ENCODE results near the gene WWC2. TPM values are rescaled to one million over a fixed set of nuclear protein-coding genes. Genes with fewer than 3 reads are reported as not detected.

Gene WWC2
- total RNA-seq, 4 donors from 2014 or later = 4.6 to 40.4 (median 9.5) TPM

- H3K4me3 ChIP-seq = no peak overlapping the region
- H3K4me1 ChIP-seq = no peaks in the 10 kb centered on the region
- H3K36me3 ChIP-seq = no peaks in the 10 kb centered on the region
- no peak for DNase-seq
- no peak overlapping the region for H3K27ac ChIP-seq
- no peaks in the 10 kb centered on the region for H3K27me3 ChIP-seq
- H3K9me3 ChIP-seq = no peaks in the 10 kb centered on the region
- TF ChIP-seq, protein P1, sequence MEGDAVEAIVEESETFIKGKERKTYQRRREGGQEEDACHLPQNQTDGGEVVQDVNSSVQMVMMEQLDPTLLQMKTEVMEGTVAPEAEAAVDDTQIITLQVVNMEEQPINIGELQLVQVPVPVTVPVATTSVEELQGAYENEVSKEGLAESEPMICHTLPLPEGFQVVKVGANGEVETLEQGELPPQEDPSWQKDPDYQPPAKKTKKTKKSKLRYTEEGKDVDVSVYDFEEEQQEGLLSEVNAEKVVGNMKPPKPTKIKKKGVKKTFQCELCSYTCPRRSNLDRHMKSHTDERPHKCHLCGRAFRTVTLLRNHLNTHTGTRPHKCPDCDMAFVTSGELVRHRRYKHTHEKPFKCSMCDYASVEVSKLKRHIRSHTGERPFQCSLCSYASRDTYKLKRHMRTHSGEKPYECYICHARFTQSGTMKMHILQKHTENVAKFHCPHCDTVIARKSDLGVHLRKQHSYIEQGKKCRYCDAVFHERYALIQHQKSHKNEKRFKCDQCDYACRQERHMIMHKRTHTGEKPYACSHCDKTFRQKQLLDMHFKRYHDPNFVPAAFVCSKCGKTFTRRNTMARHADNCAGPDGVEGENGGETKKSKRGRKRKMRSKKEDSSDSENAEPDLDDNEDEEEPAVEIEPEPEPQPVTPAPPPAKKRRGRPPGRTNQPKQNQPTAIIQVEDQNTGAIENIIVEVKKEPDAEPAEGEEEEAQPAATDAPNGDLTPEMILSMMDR (IDR thresholded peaks at IDR 0.05) = no peak
- no peak for TF ChIP-seq POLR2A (IDR thresholded peaks at IDR 0.05)
Measured at GRCh38 chr4:183180621-183181020, 81.6 kb downstream of the WWC2 start.

GRCh38 chr4:183181081-183181480 is 82.0 kb downstream of the WWC2 start:
- DNase-seq = no peak
- TF ChIP-seq, protein P1 (IDR thresholded peaks at IDR 0.05) = no peak
- TF ChIP-seq POLR2A (IDR thresholded peaks at IDR 0.05) = no peak
- Histone ChIP-seq H3K27ac (no peak overlapping the region), H3K36me3 (no peaks in the 10 kb centered on the region), H3K27me3 (no peaks in the 10 kb centered on the region), H3K9me3 (no peaks in the 10 kb centered on the region), H3K4me3 (no peak overlapping the region), H3K4me1 (no peaks in the 10 kb centered on the region)

- no peaks in the 10 kb centered on the region for H3K9me3 ChIP-seq
- TF ChIP-seq, protein P1 (IDR thresholded peaks at IDR 0.05) = no peak
- no peak for TF ChIP-seq POLR2A (IDR thresholded peaks at IDR 0.05)
Measured at GRCh38 chr4:183182873-183183725, 84.0 kb downstream of the WWC2 start.

GRCh38 chr4:183183906-183184535 is 85.0 kb downstream of the WWC2 start:
- no peak for DNase-seq
- Histone ChIP-seq H3K9me3 (no peaks in the 10 kb centered on the region), H3K4me1 (no peaks in the 10 kb centered on the region), H3K4me3 (no peak overlapping the region), H3K27me3 (no peaks in the 10 kb centered on the region), H3K36me3 (no peaks in the 10 kb centered on the region), H3K27ac (no peak overlapping the region)
- TF ChIP-seq POLR2A (IDR thresholded peaks at IDR 0.05) = no peak
- TF ChIP-seq, protein P1 (IDR thresholded peaks at IDR 0.05) = no peak

More at GRCh38 chr4:183182873-183183725, 84.0 kb downstream of the WWC2 start:
- Histone ChIP-seq H3K27me3 (no peaks in the 10 kb centered on the region), H3K4me1 (no peaks in the 10 kb centered on the region), H3K27ac (no peak overlapping the region), H3K36me3 (no peaks in the 10 kb centered on the region), H3K4me3 (no peak overlapping the region)
- no peak for DNase-seq

- TF ChIP-seq, protein P1 (IDR thresholded peaks at IDR 0.05) = no peak
- TF ChIP-seq POLR2A (IDR thresholded peaks at IDR 0.05) = no peak
- H3K9me3 ChIP-seq = no peaks in the 10 kb centered on the region
- H3K4me3 ChIP-seq = no peak overlapping the region
- no peak overlapping the region for H3K27ac ChIP-seq
- no peaks in the 10 kb centered on the region for H3K4me1 ChIP-seq
- DNase-seq = no peak
- H3K27me3 ChIP-seq = no peaks in the 10 kb centered on the region
- no peaks in the 10 kb centered on the region for H3K36me3 ChIP-seq
Measured at GRCh38 chr4:183185018-183185417, 86.0 kb downstream of the WWC2 start.

Measured in Peyer's patch (tissue), 4 donors.